ENCODE measurements around the gene GSTA5. TPM values are rescaled to one million over a fixed set of nuclear protein-coding genes. Genes with fewer than 3 reads are reported as not detected.

The GSTA5 gene
- total and polyA plus RNA-seq, 10 of the 15 experiments (the other 5 are each of a cell fraction or from before 2014, with no cell fraction given), result not detected

- H3K4me3 ChIP-seq, result no peak overlapping the region
- no peaks in the 10 kb centered on the region for H3K9me3 ChIP-seq (replicated peaks; ENCODE audit: control insufficient read depth, insufficient read depth, low read length)
- H4K20me1 ChIP-seq (ENCODE audit: control insufficient read depth, insufficient read depth), result no peaks in the 10 kb centered on the region
- ATAC-seq, result no peak
- POLR2A ChIA-PET, result no interaction called here
- WGBS (ENCODE audit: insufficient coverage, insufficient replicate concordance, low lambda C conversion rate, missing lambda C conversion rate), result 0% methylated on average over 4 of the region's 4 CpGs
- H3K4me1 ChIP-seq (ENCODE audit: control insufficient read depth, insufficient read depth, low read length), result no peaks in the 10 kb centered on the region
- RAD21 ChIA-PET (ENCODE audit: unreplicated experiment), result no interaction called here
- no peak overlapping the region for H3K9ac ChIP-seq (ENCODE audit: control insufficient read depth, insufficient read depth, low read length)
- CTCF ChIA-PET, result no interaction called here
- H3K27ac ChIP-seq (ENCODE audit: control insufficient read depth, insufficient read depth), result no peak overlapping the region
- H3K79me2 ChIP-seq (ENCODE audit: control insufficient read depth, insufficient read depth, low read length), result no peaks in the 10 kb centered on the region
- no peak for FAIRE-seq
- H3K36me3 ChIP-seq (ENCODE audit: control insufficient read depth in 2 of 2, insufficient read depth in 2 of 2, low read length in 1 of 2), result no peaks in the 10 kb centered on the region
- in situ Hi-C loops (cut with MboI), result no loop called here
- BruUV-seq (replicated peaks), result no TSS peak
- no peak for TF ChIP-seq MXI1 (IDR thresholded peaks at IDR 0.05; ENCODE audit: low read depth, low read length)
- TF ChIP-seq TCF12 (IDR thresholded peaks at IDR 0.05; ENCODE audit: low read depth, low read length), result no peak
- no peak for TF ChIP-seq TAF1 (IDR thresholded peaks at IDR 0.05; ENCODE audit: borderline replicate concordance, low read depth, low read length)
- TF ChIP-seq TARDBP (IDR thresholded peaks at IDR 0.05; ENCODE audit: borderline replicate concordance), result no peak
- no peak for TF ChIP-seq BACH1 (IDR thresholded peaks at IDR 0.05; ENCODE audit: borderline replicate concordance)
- TF ChIP-seq SMAD5 (IDR thresholded peaks at IDR 0.05; ENCODE audit: low read depth), result no peak
- TF ChIP-seq CBX3 (IDR thresholded peaks at IDR 0.05; ENCODE audit: borderline replicate concordance, low read depth), result no peak
- TF ChIP-seq IRF5 (IDR thresholded peaks at IDR 0.05; ENCODE audit: borderline replicate concordance), result no peak
- no peak for TF ChIP-seq IRF4 (IDR thresholded peaks at IDR 0.05; ENCODE audit: low read depth, low read length)
- no peak for TF ChIP-seq EGR1 (IDR thresholded peaks at IDR 0.05; ENCODE audit: borderline replicate concordance in 1 of 2, low read depth in 2 of 2, low read length in 2 of 2)
- no peak for TF ChIP-seq TBL1XR1 (IDR thresholded peaks at IDR 0.05; ENCODE audit: low read depth, low read length)
- TF ChIP-seq EP300 (IDR thresholded peaks at IDR 0.05; ENCODE audit: borderline replicate concordance in 1 of 2, control insufficient read depth in 1 of 2, low read depth in 2 of 2, low read length in 2 of 2), result no peak
- TF ChIP-seq PBX3 (IDR thresholded peaks at IDR 0.05; ENCODE audit: insufficient replicate concordance, low read depth, low read length), result no peak
- TF ChIP-seq ASH2L (IDR thresholded peaks at IDR 0.05; ENCODE audit: borderline replicate concordance, low read depth), result no peak
- TF ChIP-seq MTA2 (IDR thresholded peaks at IDR 0.05; ENCODE audit: low read depth), result no peak
- no peak for TF ChIP-seq PAX5 (IDR thresholded peaks at IDR 0.05; ENCODE audit: borderline replicate concordance, low read depth, low read length)
- TF ChIP-seq NR2C1 (IDR thresholded peaks at IDR 0.05), result no peak
- no peak for TF ChIP-seq POU2F2 (IDR thresholded peaks at IDR 0.05; ENCODE audit: borderline replicate concordance, low read depth, low read length)
- TF ChIP-seq CHD1 (IDR thresholded peaks at IDR 0.05; ENCODE audit: low read depth, low read length), result no peak
- no peak for TF ChIP-seq NR2F1 (conservative IDR thresholded peaks at IDR 0.05)
- H2AFZ ChIP-seq (ENCODE audit: control insufficient read depth, low read depth, low read length), result no peak overlapping the region
- no peak overlapping the region for H3K4me2 ChIP-seq (ENCODE audit: control insufficient read depth, insufficient read depth)
- DNase-seq (ENCODE audit: low read depth, low spot score), result no peak
- SMC1A ChIA-PET (ENCODE audit: uncharacterized antibody, unreplicated experiment), result no interaction called here
- no peaks in the 10 kb centered on the region; a peak in 1 of 4 replicates for H3K27me3 ChIP-seq (replicated peaks in 1 of 2; ENCODE audit: control insufficient read depth in 2 of 2, insufficient read depth in 2 of 2, low read length in 1 of 2)
- intact Hi-C loops (cut with micrococcal nuclease; ENCODE audit: unreplicated experiment), result no loop called here
These were observed 8.5 kb upstream of the GSTA5 start for GRCh38 chr6:52849137-52849536.
